ENCODE data around the gene OR2A1. TPM values are rescaled to one million over a fixed set of nuclear protein-coding genes. Genes with fewer than 3 reads are reported as not detected.
A peak's percentile ranks its signal among the peaks of the same experiment; 100 is the strongest.
"Not testable (repeated sequence)": the region's sequence is repeated elsewhere in the genome, so short reads cannot be mapped to it uniquely, and the experiment has no call there.

Gene OR2A1, protein sequence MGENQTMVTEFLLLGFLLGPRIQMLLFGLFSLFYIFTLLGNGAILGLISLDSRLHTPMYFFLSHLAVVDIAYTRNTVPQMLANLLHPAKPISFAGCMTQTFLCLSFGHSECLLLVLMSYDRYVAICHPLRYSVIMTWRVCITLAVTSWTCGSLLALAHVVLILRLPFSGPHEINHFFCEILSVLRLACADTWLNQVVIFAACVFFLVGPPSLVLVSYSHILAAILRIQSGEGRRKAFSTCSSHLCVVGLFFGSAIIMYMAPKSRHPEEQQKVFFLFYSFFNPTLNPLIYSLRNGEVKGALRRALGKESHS
- under 1 TPM in 1 of 2 experiments, not detected in 1; 0.06 TPM for total RNA-seq

DNA sequence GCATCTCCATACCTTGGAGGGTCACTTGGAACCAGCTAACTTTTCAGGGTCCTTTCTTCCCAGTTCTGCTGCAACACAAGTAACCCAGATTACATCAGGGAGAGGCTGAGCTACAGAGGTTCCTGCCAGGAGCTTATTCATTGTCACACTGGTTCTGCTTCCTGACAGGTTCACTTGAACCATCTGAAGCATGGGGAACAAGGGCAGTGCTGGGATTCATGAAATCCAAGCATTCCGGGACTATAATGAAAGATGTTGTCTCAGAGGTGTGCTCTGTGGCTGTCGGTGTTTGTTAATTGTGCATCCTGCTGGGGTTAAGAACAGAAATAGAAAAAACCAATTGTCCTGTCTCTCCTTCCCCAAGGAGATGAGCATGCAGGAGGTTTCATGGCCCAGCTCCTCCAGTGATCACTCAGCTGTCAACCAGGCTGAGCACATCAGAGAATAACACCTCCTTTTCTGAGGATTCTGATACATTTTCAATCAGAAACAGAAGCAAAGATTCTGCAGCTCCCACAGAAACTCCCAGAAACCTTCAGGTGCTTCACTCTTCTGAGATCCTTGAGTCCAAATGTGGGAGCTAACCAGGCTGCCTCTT, at the start of gene OR2A1:
Gene OR2A1, plus strand, starts transcription at position 548 of the 598 bp plus-strand sequence. CDS start 5,706 bp downstream, outside the sequence.
- H3K27me3 Mint-ChIP-seq; H3K9me3 Mint-ChIP-seq; POLR2A ChIA-PET; H3K36me3 Mint-ChIP-seq; ATAC-seq (ENCODE audit: low read depth); H3K4me3 Mint-ChIP-seq; DNase-seq; H3K4me1 Mint-ChIP-seq; H3K27ac Mint-ChIP-seq: not testable (repeated sequence)

DNA sequence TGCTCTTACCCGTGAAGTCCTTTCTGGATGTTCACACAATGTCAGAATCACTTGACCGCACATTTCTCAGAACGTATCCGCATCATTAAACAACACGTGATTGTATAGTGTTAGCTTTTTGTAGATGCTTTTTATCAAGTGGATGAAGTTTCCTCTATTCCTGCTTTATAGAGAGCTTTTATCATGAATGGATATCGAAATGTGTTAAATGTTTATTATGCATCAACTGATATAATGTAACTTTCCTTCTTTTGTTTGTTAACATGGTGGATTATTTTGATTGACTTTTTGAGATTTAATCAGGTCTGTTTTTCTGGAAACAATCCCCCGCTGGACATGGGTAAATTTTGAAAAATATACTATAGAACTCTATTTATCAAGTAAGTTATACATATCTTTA, 47.5 kb upstream of the OR2A1 start, which contains the start of gene OR2A7:
Gene OR2A7, minus strand, starts transcription at position 101 of the 400 bp plus-strand sequence. CDS start 5,164 bp downstream, outside the sequence.
- not testable (repeated sequence) for H3K36me3 Mint-ChIP-seq

DNA sequence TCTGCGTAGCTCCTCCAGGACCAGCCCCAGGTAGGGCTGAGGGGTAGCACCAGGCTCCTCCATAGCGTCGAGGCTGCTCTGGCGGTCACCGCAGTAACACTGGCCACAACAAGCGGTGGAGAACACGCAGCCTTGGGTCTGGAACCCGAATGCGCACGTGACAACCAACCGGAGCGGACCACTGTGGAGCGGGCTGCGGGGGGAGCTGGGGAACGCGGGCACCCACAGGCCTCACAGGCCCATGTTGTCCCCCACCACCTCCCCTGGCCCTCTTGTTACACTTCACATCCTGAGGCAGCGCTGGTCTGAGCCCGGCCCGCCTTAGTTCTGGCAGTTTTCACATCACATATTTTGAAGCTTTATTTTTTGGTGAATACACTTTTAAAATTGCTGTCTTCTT, 43.0 kb upstream of the OR2A1 start, which contains the start of gene CTAGE8:
Gene CTAGE8, minus strand, starts transcription at position 101 of the 400 bp plus-strand sequence. Its CDS starts 38 bp downstream, at position 63.
- H3K4me3 Mint-ChIP-seq; H3K9me3 Mint-ChIP-seq; POLR2A ChIA-PET; DNase-seq; H3K36me3 Mint-ChIP-seq; H3K4me1 Mint-ChIP-seq; ATAC-seq (ENCODE audit: low read depth); H3K27ac Mint-ChIP-seq; H3K27me3 Mint-ChIP-seq: not testable (repeated sequence)

More for the DNA sequence above, 47.5 kb upstream of the OR2A1 start, which contains the start of gene OR2A7:
- H3K27me3 Mint-ChIP-seq; H3K4me3 Mint-ChIP-seq; H3K27ac Mint-ChIP-seq; POLR2A ChIA-PET; H3K4me1 Mint-ChIP-seq; DNase-seq; H3K9me3 Mint-ChIP-seq; ATAC-seq (ENCODE audit: low read depth): not testable (repeated sequence)

GRCh38 chr7:144275281-144275680, 36.9 kb upstream of the OR2A1 start:
- POLR2A ChIA-PET: not testable (repeated sequence)

DNA sequence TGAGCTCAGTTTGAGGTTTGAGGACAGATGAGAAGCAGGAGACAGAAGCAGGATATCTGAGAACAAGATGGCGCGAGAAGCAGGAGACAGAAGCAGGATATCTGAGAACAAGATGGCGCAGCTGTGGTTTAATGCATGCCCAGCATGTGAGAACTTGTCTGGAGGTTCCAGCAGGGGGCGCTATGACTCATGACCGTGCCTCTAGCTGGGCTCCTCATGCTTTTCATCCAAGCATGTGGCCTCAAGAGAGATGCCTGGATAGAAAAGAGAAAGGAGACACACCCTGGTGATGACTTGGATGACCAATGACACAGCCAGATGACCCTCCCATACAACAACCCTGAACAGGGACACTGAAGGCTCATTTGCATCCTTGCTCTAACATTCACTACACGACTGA, 32.2 kb upstream of the OR2A1 start:
- H3K4me1 Mint-ChIP-seq; DNase-seq; POLR2A ChIA-PET; H3K27ac Mint-ChIP-seq; H3K4me3 Mint-ChIP-seq; H3K27me3 Mint-ChIP-seq; H3K36me3 Mint-ChIP-seq; ATAC-seq (ENCODE audit: low read depth); H3K9me3 Mint-ChIP-seq: not testable (repeated sequence)

More at GRCh38 chr7:144275281-144275680, 36.9 kb upstream of the OR2A1 start:
- not testable (repeated sequence) for DNase-seq; ATAC-seq (ENCODE audit: low read depth); H3K36me3 Mint-ChIP-seq; H3K27ac Mint-ChIP-seq; H3K4me1 Mint-ChIP-seq; H3K4me3 Mint-ChIP-seq; H3K9me3 Mint-ChIP-seq; H3K27me3 Mint-ChIP-seq

- ATAC-seq (ENCODE audit: low read depth); DNase-seq; H3K36me3 Mint-ChIP-seq; H3K9me3 Mint-ChIP-seq; H3K27ac Mint-ChIP-seq; H3K4me1 Mint-ChIP-seq; POLR2A ChIA-PET; H3K4me3 Mint-ChIP-seq; H3K27me3 Mint-ChIP-seq: not testable (repeated sequence)
These were observed 30.2 kb upstream of the OR2A1 start for GRCh38 chr7:144281981-144282380.

GRCh38 chr7:144282490-144282889, 29.7 kb upstream of the OR2A1 start:
- H3K27me3 Mint-ChIP-seq; H3K4me3 Mint-ChIP-seq; H3K9me3 Mint-ChIP-seq; DNase-seq; ATAC-seq (ENCODE audit: low read depth); H3K36me3 Mint-ChIP-seq; H3K4me1 Mint-ChIP-seq; POLR2A ChIA-PET; H3K27ac Mint-ChIP-seq: not testable (repeated sequence)

DNA sequence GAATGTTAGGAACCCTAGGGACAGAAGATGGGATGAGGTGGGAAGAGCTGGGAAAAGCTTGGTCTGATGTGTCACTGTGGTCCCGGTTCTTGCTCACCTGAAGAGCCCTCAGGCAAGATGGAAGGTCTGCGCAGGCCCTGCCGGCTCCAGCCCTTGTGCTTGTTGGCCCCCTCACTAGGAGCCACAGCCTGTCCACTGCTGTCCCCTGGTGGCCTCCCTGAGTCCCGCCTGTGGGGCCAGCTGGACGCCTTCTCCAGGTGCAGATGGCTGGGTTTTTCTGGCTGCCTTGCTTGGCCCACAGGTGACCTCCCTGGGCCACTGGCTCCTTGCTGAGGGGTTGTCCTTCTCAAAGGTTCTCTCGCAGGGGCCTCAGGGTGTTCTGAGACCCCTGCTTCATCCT, 28.5 kb upstream of the OR2A1 start:
- ATAC-seq (ENCODE audit: low read depth); H3K27me3 Mint-ChIP-seq; DNase-seq; H3K4me3 Mint-ChIP-seq; H3K27ac Mint-ChIP-seq; H3K36me3 Mint-ChIP-seq; POLR2A ChIA-PET; H3K4me1 Mint-ChIP-seq; H3K9me3 Mint-ChIP-seq: not testable (repeated sequence)

- H3K36me3 Mint-ChIP-seq, H3K4me3 Mint-ChIP-seq, H3K4me1 Mint-ChIP-seq, POLR2A ChIA-PET, H3K27ac Mint-ChIP-seq, H3K27me3 Mint-ChIP-seq, DNase-seq, H3K9me3 Mint-ChIP-seq: not testable (repeated sequence)
- ATAC-seq (ENCODE audit: low read depth): peak; percentile 25
These were observed 24.9 kb upstream of the OR2A1 start for GRCh38 chr7:144287171-144287784.

DNA sequence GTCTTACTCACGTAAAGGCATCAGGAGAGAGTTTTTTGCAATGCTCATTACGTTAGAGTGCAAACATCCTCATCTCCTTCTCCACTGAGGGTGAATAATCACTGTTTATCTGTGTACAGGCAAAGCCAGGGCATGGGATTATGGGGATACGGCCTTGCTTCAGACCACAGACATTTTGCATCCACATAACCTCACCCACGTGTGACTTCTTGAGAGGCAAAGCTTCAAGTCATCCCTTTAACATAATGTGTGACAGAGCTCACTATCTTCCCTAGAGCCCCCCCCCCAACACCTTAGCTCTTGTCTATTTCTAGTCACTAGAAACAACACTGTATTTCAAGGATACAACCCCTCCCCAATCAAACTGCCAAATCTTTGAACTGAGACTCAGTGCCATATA, 20.6 kb upstream of the OR2A1 start:
- POLR2A ChIA-PET; H3K27ac Mint-ChIP-seq; H3K4me1 Mint-ChIP-seq; H3K27me3 Mint-ChIP-seq; ATAC-seq (ENCODE audit: low read depth); H3K36me3 Mint-ChIP-seq; DNase-seq; H3K4me3 Mint-ChIP-seq; H3K9me3 Mint-ChIP-seq: not testable (repeated sequence)

GRCh38 chr7:144292384-144293161, 19.6 kb upstream of the OR2A1 start:
- POLR2A ChIA-PET; H3K9me3 Mint-ChIP-seq; DNase-seq; H3K27ac Mint-ChIP-seq; H3K36me3 Mint-ChIP-seq; H3K4me3 Mint-ChIP-seq; H3K4me1 Mint-ChIP-seq; H3K27me3 Mint-ChIP-seq; ATAC-seq (ENCODE audit: low read depth): not testable (repeated sequence)

GRCh38 chr7:144293794-144294499, 18.3 kb upstream of the OR2A1 start:
- H3K36me3 Mint-ChIP-seq, H3K4me1 Mint-ChIP-seq, DNase-seq, H3K9me3 Mint-ChIP-seq, POLR2A ChIA-PET, H3K4me3 Mint-ChIP-seq, H3K27me3 Mint-ChIP-seq, H3K27ac Mint-ChIP-seq: not testable (repeated sequence)
- peak; percentile 86 for ATAC-seq (ENCODE audit: low read depth)
